Activated CD4-positive, alpha-beta T cell treated with anti-CD3 and anti-CD28 coated beads, Interleukin-2, amount 50 U/mL, for 16 hours (primary cell): ENCODE results near the gene FMNL2.

Experiments
- DNase-seq: peaks from one replicate; pipeline ENCODE4 v3.0.0-alpha.2; 2020

FMNL2 gene

GRCh38 chr2:152539424-152539823 lies 204.4 kb downstream of the FMNL2 start:
- DNase-seq: no peak

GRCh38 chr2:152541712-152542111 lies 206.7 kb downstream of the FMNL2 start:
- no peak for DNase-seq

GRCh38 chr2:152542337-152542994 lies 207.5 kb downstream of the FMNL2 start:
- DNase-seq: no peak

- DNase-seq: no peak
Observed at GRCh38 chr2:152542995-152543481, 208.1 kb downstream of the FMNL2 start.

- DNase-seq: no peak
Observed at GRCh38 chr2:152543717-152544116, 208.7 kb downstream of the FMNL2 start.

GRCh38 chr2:152544638-152545037 lies 209.7 kb downstream of the FMNL2 start:
- no peak for DNase-seq

- no peak for DNase-seq
Observed at GRCh38 chr2:152546230-152546837, 211.4 kb downstream of the FMNL2 start.

GRCh38 chr2:152548111-152548875 lies 213.3 kb downstream of the FMNL2 start:
- no peak for DNase-seq

- DNase-seq: no peak
Observed at GRCh38 chr2:152548996-152549395, 214.0 kb downstream of the FMNL2 start.

GRCh38 chr2:152549423-152549822 lies 214.4 kb downstream of the FMNL2 start:
- DNase-seq: no peak

GRCh38 chr2:152550386-152550785 lies 215.4 kb downstream of the FMNL2 start:
- no peak for DNase-seq

- DNase-seq: no peak
Observed at GRCh38 chr2:152552888-152553287, 217.9 kb downstream of the FMNL2 start.

- DNase-seq: no peak
Observed at GRCh38 chr2:152553518-152553917, 218.5 kb downstream of the FMNL2 start.

- no peak for DNase-seq
Observed at GRCh38 chr2:152555048-152555447, 220.1 kb downstream of the FMNL2 start.

- DNase-seq: no peak
Observed at GRCh38 chr2:152556506-152556905, 221.5 kb downstream of the FMNL2 start.

GRCh38 chr2:152557273-152557888 lies 222.4 kb downstream of the FMNL2 start:
- no peak for DNase-seq

- no peak for DNase-seq
Observed at GRCh38 chr2:152558158-152558984, 223.4 kb downstream of the FMNL2 start.

- DNase-seq: no peak
Observed at GRCh38 chr2:152559008-152559407, 224.0 kb downstream of the FMNL2 start.

GRCh38 chr2:152560166-152560565 lies 225.2 kb downstream of the FMNL2 start:
- no peak for DNase-seq

- no peak for DNase-seq
Observed at GRCh38 chr2:152560873-152561595, 226.1 kb downstream of the FMNL2 start.

GRCh38 chr2:152562198-152562884 lies 227.4 kb downstream of the FMNL2 start:
- DNase-seq: no peak
